Parathyroid adenoma (tissue), 2 donors: ENCODE measurements around the gene TIMP3.
A peak's percentile ranks its signal among the peaks of the same experiment; 100 is the strongest.

Experiments used
- H2AFZ ChIP-seq: fragments of 300-600 bp; sonication (generic); one replicate; pipeline ENCODE4 v1.7.0; 2017; ENCODE audit warnings: antibody characterized with exemption, mild to moderate bottlenecking
- H3K27ac ChIP-seq: fragments of 300-600 bp; sonication (generic); one replicate; pipeline ENCODE4 v1.7.0; 2017
- H3K27me3 ChIP-seq: fragments of 300-600 bp; sonication (generic); one replicate; pipeline ENCODE4 v1.7.0; 2017; ENCODE audit warnings: low read length; ENCODE audit not compliant: control insufficient read depth, insufficient read depth
- H3K36me3 ChIP-seq: fragments of 300-600 bp; sonication (generic); one replicate; pipeline ENCODE4 v1.7.0; 2017; ENCODE audit warnings: low read length; ENCODE audit not compliant: control insufficient read depth, insufficient read depth
- H3K4me1 ChIP-seq: fragments of 300-600 bp; sonication (generic); one replicate; pipeline ENCODE4 v1.7.0; 2017; ENCODE audit warnings: control low read depth
- H3K4me2 ChIP-seq: fragments of 300-600 bp; sonication (generic); one replicate; pipeline ENCODE4 v1.7.0; 2017; ENCODE audit warnings: low read length
- H3K4me3 ChIP-seq: fragments of 300-600 bp; sonication (generic); one replicate; pipeline ENCODE4 v1.7.0; 2017; ENCODE audit warnings: low read depth, low read length
- H3K79me2 ChIP-seq: fragments of 300-600 bp; sonication (generic); one replicate; pipeline ENCODE4 v1.7.0; 2017; ENCODE audit warnings: control low read depth
- H3K9ac ChIP-seq: fragments of 300-600 bp; sonication (generic); one replicate; pipeline ENCODE4 v1.7.0; 2017; ENCODE audit warnings: mild to moderate bottlenecking
- H3K9me3 ChIP-seq: fragments of 300-600 bp; sonication (generic); one replicate; pipeline ENCODE4 v1.7.0; 2017; ENCODE audit warnings: low read length; ENCODE audit not compliant: control insufficient read depth
- CTCF ChIP-seq: fragments of 300-600 bp; sonication (generic); IDR thresholded peaks from one replicate; pipeline ENCODE4 v1.7.0; 2017; ENCODE audit warnings: antibody characterized with exemption, mild to moderate bottlenecking
- donor health status: primary hyperparathyroidism.

TIMP3 gene

GRCh38 chr22:32808038-32808445 is 6.5 kb downstream of the TIMP3 start:
- no peak for TF ChIP-seq CTCF
- H2AFZ ChIP-seq: no peak overlapping the region
- peaks cover 47% of the 10 kb centered on the region for H3K4me1 ChIP-seq
- H3K79me2 ChIP-seq: peaks cover 57% of the 10 kb centered on the region
- H3K27ac ChIP-seq: no peak overlapping the region
- H3K9ac ChIP-seq: no peak overlapping the region
- H3K9me3 ChIP-seq: no peaks in the 10 kb centered on the region
- no peak overlapping the region for H3K4me2 ChIP-seq
- H3K36me3 ChIP-seq: no peaks in the 10 kb centered on the region
- no peaks in the 10 kb centered on the region for H3K27me3 ChIP-seq
- H3K4me3 ChIP-seq: no peak overlapping the region

GRCh38 chr22:32809786-32810554 is 8.5 kb downstream of the TIMP3 start:
- Histone ChIP-seq H3K9me3 (no peaks in the 10 kb centered on the region), H3K27me3 (no peaks in the 10 kb centered on the region), H3K27ac (peak overlapping the region; percentile 62), H2AFZ (no peak overlapping the region), H3K36me3 (no peaks in the 10 kb centered on the region), H3K79me2 (peaks cover 47% of the 10 kb centered on the region), H3K4me1 (peaks cover 51% of the 10 kb centered on the region), H3K4me2 (no peak overlapping the region), H3K4me3 (no peak overlapping the region), H3K9ac (no peak overlapping the region)
- TF ChIP-seq CTCF: no peak

GRCh38 chr22:32810555-32811133 is 9.1 kb downstream of the TIMP3 start:
- Histone ChIP-seq H3K36me3 (no peaks in the 10 kb centered on the region), H3K9ac (no peak overlapping the region), H3K4me1 (peaks cover 49% of the 10 kb centered on the region), H3K4me3 (no peak overlapping the region), H3K27me3 (no peaks in the 10 kb centered on the region), H3K4me2 (peak overlapping the region; percentile 1), H3K27ac (peak overlapping the region; percentile 62), H3K79me2 (peaks cover 45% of the 10 kb centered on the region), H3K9me3 (no peaks in the 10 kb centered on the region), H2AFZ (no peak overlapping the region)
- no peak for TF ChIP-seq CTCF

GRCh38 chr22:32811788-32812545 is 10.5 kb downstream of the TIMP3 start:
- Histone ChIP-seq H3K36me3 (no peaks in the 10 kb centered on the region), H3K27ac (peak overlapping the region; percentile 69), H3K4me3 (no peak overlapping the region), H3K9ac (no peak overlapping the region), H3K9me3 (no peaks in the 10 kb centered on the region), H3K79me2 (peaks cover 48% of the 10 kb centered on the region), H3K4me2 (no peak overlapping the region), H2AFZ (no peak overlapping the region), H3K27me3 (no peaks in the 10 kb centered on the region), H3K4me1 (peaks cover 45% of the 10 kb centered on the region)
- TF ChIP-seq CTCF: no peak
